HepG2 (cell line): ENCODE results near the gene KBTBD13. TPM values are rescaled to one million over a fixed set of nuclear protein-coding genes. Genes with fewer than 3 reads are reported as not detected.
"Not testable (repeated sequence)": the region's sequence is repeated elsewhere in the genome, so short reads cannot be mapped to it uniquely, and the experiment has no call there.

ENCODE experiments used
- ATAC-seq: fragments of 200-7000 bp; cut with Tn5 transposase; 3 replicates; pipeline ENCODE4 v1.9.1; 2020; ENCODE audit warnings: mild to moderate bottlenecking, moderate library complexity
- BruUV-seq: library from RNA; stranded (reverse); fragments of 400-500 nt; replicated peaks from 2 replicates; lab custom pipeline; 2021; lab: Mats Ljungman, UMichigan
- CTCF ChIA-PET: fragments of 300-600 bp; formaldehyde crosslinking; extraction: SDS; loops from one replicate; lab custom pipeline; 2021; ENCODE audit warnings: low total read pairs, inconsistent platforms, low intra/inter-chr PET ratio; lab: Yijun Ruan, JAX
- POLR2A ChIA-PET: fragments of 350-600 bp; sonication (Branson Sonifier 250); formaldehyde crosslinking; loops from one replicate; lab custom pipeline; 2020; ENCODE audit warnings: antibody characterized with exemption, inconsistent platforms; lab: Yijun Ruan, JAX
- DNase-seq: peaks from one replicate; pipeline ENCODE4 v3.0.0-alpha.2; 2015; ENCODE audit warnings: low spot score
- FAIRE-seq: peaks from 3 replicates; lab custom pipeline; 2011; peaks lifted over from hg19 to GRCh38; lab: Jason Lieb, UNC
- H2AFZ ChIP-seq: one replicate; pipeline ENCODE4 v1.6.1; 2011; ENCODE audit warnings: low read length, inconsistent platforms
- H3K27ac ChIP-seq: fragments of 300-600 bp; 3 replicates; pipeline ENCODE4 v1.8.0; 2011; ENCODE audit warnings: mixed run types, mild to moderate bottlenecking, mixed read lengths, low read length, inconsistent platforms; ENCODE audit not compliant: insufficient read depth; ENCODE audit errors: extremely low read length
- H3K27me3 ChIP-seq, 2 experiments: fragments of 200-600 bp in 1 of 2; 2 replicates in 1 of 2; 3 replicates in 1 of 2; pipeline versions ENCODE4 v1.6.0 to v1.8.0; 2011; ENCODE audit warnings: low read length in 2 of 2, mild to moderate bottlenecking in 2 of 2, moderate library complexity in 2 of 2, inconsistent platforms in 1 of 2; ENCODE audit not compliant: insufficient read depth in 2 of 2, control insufficient read depth in 1 of 2
- H3K36me3 ChIP-seq, 2 experiments: fragments of 200-600 bp in 1 of 2; replicated peaks in 1 of 2; 2 replicates in 1 of 2; 3 replicates in 1 of 2; pipeline versions ENCODE4 v1.5.1 to v1.8.0; 2011; ENCODE audit warnings: low read length in 2 of 2, inconsistent platforms in 1 of 2; ENCODE audit not compliant: insufficient read depth in 2 of 2, control insufficient read depth in 1 of 2
- H3K4me1 ChIP-seq: 2 replicates; pipeline ENCODE4 v1.5.1; 2012; ENCODE audit warnings: low read length, inconsistent platforms; ENCODE audit not compliant: insufficient read depth
- H3K4me2 ChIP-seq: 2 replicates; pipeline ENCODE4 v1.6.0; 2011; ENCODE audit warnings: low read depth, low read length, inconsistent platforms
- H3K4me3 ChIP-seq, 3 experiments: fragments of 200-600 bp in 1 of 3; sonication (generic), shearing (Covaris generic) in 1 of 3; replicated peaks in 1 of 3; 2 replicates each; pipeline ENCODE4 v1.5.1; 2011 to 2016; ENCODE audit warnings: low read length in 3 of 3, inconsistent platforms in 2 of 3, low read depth in 2 of 3, mild to moderate bottlenecking in 2 of 3, control low read depth in 1 of 3, mixed read lengths in 1 of 3; ENCODE audit not compliant: insufficient read depth in 1 of 3
- H3K79me2 ChIP-seq: one replicate; pipeline ENCODE4 v1.6.1; 2011; ENCODE audit warnings: low read length, inconsistent platforms; ENCODE audit not compliant: insufficient read depth
- H3K9ac ChIP-seq: 2 replicates; pipeline ENCODE4 v1.6.0; 2011; ENCODE audit warnings: mild to moderate bottlenecking, low read depth, low read length, inconsistent platforms; ENCODE audit not compliant: insufficient read depth
- H3K9me3 ChIP-seq: 2 replicates; pipeline ENCODE4 v1.5.1; 2012; ENCODE audit warnings: mild to moderate bottlenecking, low read length
- H4K20me1 ChIP-seq: 2 replicates; pipeline ENCODE4 v1.6.0; 2011; ENCODE audit warnings: inconsistent platforms, mild to moderate bottlenecking, low read length, moderate library complexity; ENCODE audit not compliant: insufficient read depth
- ADNP ChIP-seq: sonication (generic); formaldehyde crosslinking; IDR thresholded peaks from 2 replicates; pipeline ENCODE4 v1.4.0; 2020; ENCODE audit warnings: missing genetic modification reagents
- ZBTB21 ChIP-seq: sonication (generic); formaldehyde crosslinking; IDR thresholded peaks from 2 replicates; pipeline ENCODE4 v1.4.0; 2020; ENCODE audit warnings: missing genetic modification reagents
- ZNF768 ChIP-seq: sonication (generic); formaldehyde crosslinking; IDR thresholded peaks from 2 replicates; pipeline ENCODE4 v1.4.0; 2020; ENCODE audit warnings: missing genetic modification reagents
- WGBS: methylation state at CpG from one replicate; pipeline ENCODE4 v1.1.6; 2017; ENCODE audit warnings: low lambda C conversion rate; 5-methylcytosine and 5-hydroxymethylcytosine counted together
- in situ Hi-C: cut with HindIII; loops from 2 replicates; pipeline ENCODE4 v1.10.0; 2017; ENCODE audit warnings: low pct_unique_long_range_greater_than_20kb; ENCODE audit not compliant: extremely low pct_ligation_motif_present
- intact Hi-C: fragments of 100-400 bp; cut with micrococcal nuclease; formaldehyde crosslinking; loops from one replicate; pipeline ENCODE4 v1.10.0; 2022; ENCODE audit not compliant: unreplicated experiment
- polyA plus RNA-seq, 8 experiments: library from polyadenylated mRNA; depleted of rRNA in 3 of 8; stranded (reverse) in 7 of 8; unstranded in 1 of 8; fragments of >200 nt; fragmentation: Illumina TruSeq in 4 of 8; extraction: Trizol in 4 of 8; gene quantifications; 2 replicates each; pipeline versions ENCODE4 v1.2.1 to v1.2.3, GENCODE V29; 2011 to 2016; ENCODE audit warnings: low read depth in 4 of 8, missing spikeins in 1 of 8, mixed read lengths in 1 of 8; ENCODE audit not compliant: insufficient read depth in 1 of 8
- total RNA-seq, 5 experiments: library from RNA; depleted of rRNA; stranded (reverse); fragments of >200 nt; fragmentation: Illumina TruSeq; extraction: Trizol; gene quantifications; 2 replicates each; pipeline ENCODE4 v1.2.3, GENCODE V29; 2016; ENCODE audit warnings: low read depth in 1 of 5
- TF ChIP-seq, protein P1 (sequence below): sonication (generic); formaldehyde crosslinking; IDR thresholded peaks from 2 replicates; pipeline ENCODE4 v1.9.0; 2021; ENCODE audit warnings: missing genetic modification reagents, borderline replicate concordance
- TF ChIP-seq, protein P2 (sequence below): sonication (generic); formaldehyde crosslinking; IDR thresholded peaks from 2 replicates; pipeline ENCODE4 v1.4.0; 2020; ENCODE audit warnings: missing genetic modification reagents

KBTBD13 gene
- total and polyA plus RNA-seq, 2 of the 13 experiments (the other 11 are each of a cell fraction or from before 2014, with no cell fraction given) = not detected

DNA sequence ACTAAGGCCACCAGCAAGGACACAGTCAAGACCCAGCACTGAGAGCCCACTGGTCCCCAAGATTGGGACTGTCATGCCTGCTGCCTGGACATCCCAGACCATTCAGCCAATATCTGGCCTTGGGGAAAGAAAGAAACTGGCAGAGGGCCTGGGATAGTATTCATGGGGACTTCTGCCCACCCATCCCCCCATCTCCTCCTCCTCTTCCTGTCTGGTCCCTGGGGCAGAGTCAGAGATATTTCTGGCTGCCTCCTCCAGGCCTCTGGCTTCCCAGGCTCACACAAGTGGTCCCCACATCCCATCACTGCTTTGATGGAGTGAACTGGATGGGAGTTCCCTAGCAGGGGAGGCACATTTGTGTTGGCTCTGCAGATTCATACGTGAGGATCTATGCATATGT is 4.5 kb upstream of the KBTBD13 start (continued):
- TF ChIP-seq, protein P1, sequence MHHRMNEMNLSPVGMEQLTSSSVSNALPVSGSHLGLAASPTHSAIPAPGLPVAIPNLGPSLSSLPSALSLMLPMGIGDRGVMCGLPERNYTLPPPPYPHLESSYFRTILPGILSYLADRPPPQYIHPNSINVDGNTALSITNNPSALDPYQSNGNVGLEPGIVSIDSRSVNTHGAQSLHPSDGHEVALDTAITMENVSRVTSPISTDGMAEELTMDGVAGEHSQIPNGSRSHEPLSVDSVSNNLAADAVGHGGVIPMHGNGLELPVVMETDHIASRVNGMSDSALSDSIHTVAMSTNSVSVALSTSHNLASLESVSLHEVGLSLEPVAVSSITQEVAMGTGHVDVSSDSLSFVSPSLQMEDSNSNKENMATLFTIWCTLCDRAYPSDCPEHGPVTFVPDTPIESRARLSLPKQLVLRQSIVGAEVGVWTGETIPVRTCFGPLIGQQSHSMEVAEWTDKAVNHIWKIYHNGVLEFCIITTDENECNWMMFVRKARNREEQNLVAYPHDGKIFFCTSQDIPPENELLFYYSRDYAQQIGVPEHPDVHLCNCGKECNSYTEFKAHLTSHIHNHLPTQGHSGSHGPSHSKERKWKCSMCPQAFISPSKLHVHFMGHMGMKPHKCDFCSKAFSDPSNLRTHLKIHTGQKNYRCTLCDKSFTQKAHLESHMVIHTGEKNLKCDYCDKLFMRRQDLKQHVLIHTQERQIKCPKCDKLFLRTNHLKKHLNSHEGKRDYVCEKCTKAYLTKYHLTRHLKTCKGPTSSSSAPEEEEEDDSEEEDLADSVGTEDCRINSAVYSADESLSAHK (CRISPR knock-in tag) = no peak
- TF ChIP-seq ADNP (CRISPR knock-in tag) = no peak
- TF ChIP-seq ZBTB21 (CRISPR knock-in tag) = no peak

DNA sequence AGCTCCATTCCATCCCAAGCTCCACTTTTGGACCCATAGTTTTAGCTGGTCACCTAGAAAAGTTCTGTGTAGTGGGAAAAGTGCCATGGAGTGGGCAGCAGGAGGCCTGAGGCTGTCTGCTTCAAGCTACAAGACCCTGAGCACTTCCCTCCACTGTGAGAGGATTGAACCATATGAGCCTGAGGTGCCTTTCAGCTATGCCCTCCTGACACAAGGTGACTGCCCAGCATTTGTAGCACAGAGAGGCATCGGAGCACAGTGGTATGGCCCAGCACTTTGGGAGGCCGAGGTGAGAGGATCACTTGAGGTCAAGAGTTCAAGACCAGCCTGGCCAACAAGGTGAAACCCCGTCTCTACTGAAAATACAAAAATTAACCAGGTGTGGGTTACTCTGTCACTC is 3.9 kb upstream of the KBTBD13 start:
- CTCF ChIA-PET = no interaction called here

DNA sequence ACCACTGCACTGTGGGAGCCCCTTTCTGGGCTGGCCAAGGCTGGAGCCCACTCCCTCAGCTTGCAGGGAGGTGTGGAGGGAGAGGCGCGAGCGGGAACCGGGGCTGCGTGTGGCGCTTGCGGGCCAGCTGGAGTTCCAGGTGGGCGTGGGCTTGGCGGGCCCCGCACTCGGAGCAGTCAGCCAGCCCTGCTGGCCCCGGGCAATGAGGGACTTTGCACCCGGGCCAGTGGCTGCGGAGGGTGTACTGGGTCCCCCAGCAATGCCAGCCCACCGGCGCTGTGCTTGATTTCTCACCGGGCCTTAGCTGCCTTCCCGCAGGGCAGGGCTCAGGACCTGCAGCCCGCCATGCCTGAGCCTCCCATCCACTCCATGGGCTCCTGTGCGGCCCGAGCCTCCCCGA is 1.6 kb upstream of the KBTBD13 start:
- POLR2A ChIA-PET = interaction anchor here (1.3 kb wide), 1 partner anchor 14 kb away, joined by 3 read pairs; no protein-coding TSS in a partner anchor
- H3K27ac ChIP-seq, H3K9ac ChIP-seq, H3K27me3 ChIP-seq, H3K4me3 ChIP-seq, intact Hi-C loops, DNase-seq, H3K36me3 ChIP-seq, BruUV-seq, H3K79me2 ChIP-seq, CTCF ChIA-PET, H2AFZ ChIP-seq, ATAC-seq, in situ Hi-C loops, FAIRE-seq, H3K9me3 ChIP-seq, H3K4me2 ChIP-seq, H4K20me1 ChIP-seq: not testable (repeated sequence)
- H3K4me1 ChIP-seq = peaks cover 12% of the 10 kb centered on the region
- no CpG with 5 or more reads among the region's 22 CpGs for WGBS

More for the DNA sequence above, 3.9 kb upstream of the KBTBD13 start:
- TF ChIP-seq ZNF768 (CRISPR knock-in tag) = peak; percentile 81; the same call in 1 of the 2 replicates
- TF ChIP-seq, protein P2, sequence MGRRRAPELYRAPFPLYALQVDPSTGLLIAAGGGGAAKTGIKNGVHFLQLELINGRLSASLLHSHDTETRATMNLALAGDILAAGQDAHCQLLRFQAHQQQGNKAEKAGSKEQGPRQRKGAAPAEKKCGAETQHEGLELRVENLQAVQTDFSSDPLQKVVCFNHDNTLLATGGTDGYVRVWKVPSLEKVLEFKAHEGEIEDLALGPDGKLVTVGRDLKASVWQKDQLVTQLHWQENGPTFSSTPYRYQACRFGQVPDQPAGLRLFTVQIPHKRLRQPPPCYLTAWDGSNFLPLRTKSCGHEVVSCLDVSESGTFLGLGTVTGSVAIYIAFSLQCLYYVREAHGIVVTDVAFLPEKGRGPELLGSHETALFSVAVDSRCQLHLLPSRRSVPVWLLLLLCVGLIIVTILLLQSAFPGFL (CRISPR knock-in tag) = no peak
- Histone ChIP-seq H3K36me3 (no peaks in the 10 kb centered on the region), H3K4me3 (no peak overlapping the region), H4K20me1 (no peaks in the 10 kb centered on the region), H3K9me3 (no peaks in the 10 kb centered on the region), H3K27me3 (peaks cover 1 to 4% of the 10 kb centered on the region in 2 experiments; a peak in 2 of 5 replicates), H3K79me2 (no peaks in the 10 kb centered on the region), H2AFZ (no peak overlapping the region), H3K4me2 (no peak overlapping the region), H3K9ac (no peak overlapping the region), H3K4me1 (no peaks in the 10 kb centered on the region; the same call in 1 of the 2 replicates), H3K27ac (no peak overlapping the region)
- in situ Hi-C loops = no loop called here
- BruUV-seq = no TSS peak
- no peak for DNase-seq
- no peak for ATAC-seq
- POLR2A ChIA-PET = no interaction called here
- no peak for FAIRE-seq
- 44% methylated on average over 3 of the region's 3 CpGs for WGBS
- intact Hi-C loops = no loop called here
